Prostate gland (tissue), 2 donors: ENCODE measurements around the gene CAB39.

Experiments used
- CTCF ChIP-seq, 4 experiments: fragments of 200-600 bp in 2 of 4; fragments of 450-650 bp in 2 of 4; sonication (generic) in 2 of 4; IDR thresholded peaks; 1 replicate in 3 of 4; 2 replicates in 1 of 4; pipeline ENCODE4 v1.5.1; 2016 to 2019; ENCODE audit warnings: antibody characterized with exemption in 4 of 4, mild to moderate bottlenecking in 2 of 4, moderate library complexity in 2 of 4
- POLR2A ChIP-seq: fragments of 450-650 bp; IDR thresholded peaks from one replicate; pipeline ENCODE4 v1.6.1; 2016; ENCODE audit warnings: antibody characterized with exemption, mild to moderate bottlenecking
- POLR2AphosphoS5 ChIP-seq: sonication (generic); formaldehyde crosslinking; IDR thresholded peaks from one replicate; pipeline ENCODE4 v1.6.1; 2017; ENCODE audit warnings: antibody characterized with exemption

DNA sequence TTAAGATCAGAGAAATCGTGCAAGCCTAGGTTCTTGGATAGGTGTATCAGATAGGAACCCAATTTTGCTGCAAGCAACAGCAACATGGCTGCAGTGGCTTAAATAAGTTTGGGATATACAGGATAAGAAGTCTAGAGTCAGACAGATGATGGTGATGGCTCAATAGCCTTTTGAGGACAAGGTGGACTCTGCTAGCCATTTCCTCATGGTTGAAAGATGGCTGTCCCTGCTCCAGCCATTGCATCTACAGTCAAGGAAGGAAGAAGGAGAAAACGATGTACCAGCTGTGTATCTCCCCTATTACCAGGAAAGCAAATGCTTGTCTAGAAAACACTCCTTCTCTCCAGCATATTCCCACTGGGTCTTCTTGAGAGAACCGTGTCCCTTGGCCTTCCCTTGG is 30.1 kb upstream of the CAB39 start:
- no peak for TF ChIP-seq CTCF (IDR thresholded peaks at IDR 0.05)
- TF ChIP-seq POLR2A: no peak
- TF ChIP-seq POLR2AphosphoS5: no peak
